A549 (cell line): Measurements from ENCODE around the gene C5. TPM values are rescaled to one million over a fixed set of nuclear protein-coding genes. Genes with fewer than 3 reads are reported as not detected.

Source experiments
- ATAC-seq, 2 experiments: fragments of 200-7000 bp in 1 of 2; fragments of >200 bp in 1 of 2; cut with Nextera tagmentation in 1 of 2; cut with Tn5 transposase in 1 of 2; 3 replicates each; pipeline versions ENCODE4 v1.8.0 to v1.9.1; 2018 to 2020; ENCODE audit warnings: mild to moderate bottlenecking in 1 of 2, moderate library complexity in 1 of 2
- CTCF ChIA-PET: fragments of 300-600 bp; sonication (Branson Sonifier 250); formaldehyde crosslinking; extraction: SDS; loops from one replicate; lab custom pipeline; 2021; ENCODE audit warnings: antibody characterized with exemption, inconsistent platforms; lab: Yijun Ruan, JAX
- POLR2A ChIA-PET: fragments of 350-600 bp; formaldehyde crosslinking; extraction: SDS; loops from one replicate; lab custom pipeline; 2021; ENCODE audit warnings: antibody characterized with exemption, inconsistent platforms; lab: Yijun Ruan, JAX
- DNase-seq, 2 experiments: peaks; one replicate each; pipeline versions ENCODE4 v3.0.0 to v3.0.0-alpha.2; 2011 to 2016; ENCODE audit warnings: low read depth in 1 of 2, low spot score in 1 of 2
- FAIRE-seq: peaks from 2 replicates; lab custom pipeline; 2011; peaks lifted over from hg19 to GRCh38; lab: Jason Lieb, UNC
- H3K27ac ChIP-seq, 2 experiments: fragments of >200 bp; sonication (Bioruptor Twin); formaldehyde crosslinking; 3 replicates each; pipeline ENCODE4 v1.5.1; 2016 to 2017
- H3K4me1 ChIP-seq: fragments of >200 bp; sonication (Bioruptor Twin); formaldehyde crosslinking; 3 replicates; pipeline ENCODE4 v1.6.1; 2016
- H3K4me2 ChIP-seq: fragments of >200 bp; sonication (Bioruptor Twin); formaldehyde crosslinking; 3 replicates; pipeline ENCODE4 v1.6.1; 2016
- H3K4me3 ChIP-seq: fragments of >200 bp; sonication (Bioruptor Twin); formaldehyde crosslinking; 3 replicates; pipeline ENCODE4 v1.5.1; 2016
- H3K9me3 ChIP-seq: fragments of >200 bp; sonication (Bioruptor Twin); formaldehyde crosslinking; 3 replicates; pipeline ENCODE4 v1.6.1; 2016
- CBX8 ChIP-seq: fragments of 200-600 bp; sonication (generic); IDR thresholded peaks from 2 replicates; pipeline ENCODE4 v1.6.1; 2016
- CHD4 ChIP-seq: fragments of 200-600 bp; sonication (generic); IDR thresholded peaks from 2 replicates; pipeline ENCODE4 v1.6.1; 2016; ENCODE audit warnings: antibody characterized with exemption, mild to moderate bottlenecking, borderline replicate concordance
- CTCF ChIP-seq: fragments of >200 bp; sonication (Bioruptor Twin); formaldehyde crosslinking; IDR thresholded peaks from 3 replicates; pipeline ENCODE4 v1.5.1; 2016
- FOSB ChIP-seq: fragments of 250-450 bp; sonication (Bioruptor Pico); IDR thresholded peaks from 2 replicates; pipeline ENCODE4 v1.5.0; 2020; ENCODE audit warnings: mild to moderate bottlenecking, moderate library complexity
- FOXS1 ChIP-seq: fragments of 250-450 bp; sonication (Bioruptor Pico); IDR thresholded peaks from 2 replicates; pipeline ENCODE4 v1.5.0; 2020; ENCODE audit warnings: mild to moderate bottlenecking, moderate library complexity
- HEYL ChIP-seq: fragments of 250-450 bp; sonication (Bioruptor Pico); IDR thresholded peaks from 2 replicates; pipeline ENCODE4 v1.8.0; 2021; ENCODE audit warnings: mild to moderate bottlenecking, moderate library complexity
- HOXB13 ChIP-seq: fragments of 250-450 bp; sonication (Bioruptor Pico); IDR thresholded peaks from 2 replicates; pipeline ENCODE4 v1.5.0; 2020; ENCODE audit warnings: low read depth, mild to moderate bottlenecking, moderate library complexity
- POLR2A ChIP-seq: IDR thresholded peaks from 2 replicates; pipeline ENCODE4 v1.6.1; 2012; ENCODE audit warnings: mild to moderate bottlenecking, low read length
- RARB ChIP-seq: fragments of 250-450 bp; sonication (Bioruptor Pico); IDR thresholded peaks from 2 replicates; pipeline ENCODE4 v1.8.0; 2021; ENCODE audit warnings: mild to moderate bottlenecking, moderate library complexity
- RCOR1 ChIP-seq: fragments of 150-350 bp; IDR thresholded peaks from 2 replicates; pipeline ENCODE4 v1.6.1; 2014; ENCODE audit warnings: antibody characterized with exemption, low read length, low read depth
- REST ChIP-seq: fragments of 200-600 bp; sonication (generic); IDR thresholded peaks from 2 replicates; pipeline ENCODE4 v1.6.1; 2016; ENCODE audit warnings: antibody characterized with exemption, mild to moderate bottlenecking, moderate library complexity
- RNF2 ChIP-seq: fragments of 200-600 bp; sonication (generic); IDR thresholded peaks from 2 replicates; pipeline ENCODE4 v1.6.1; 2016; ENCODE audit warnings: low read depth, mild to moderate bottlenecking, antibody characterized with exemption, moderate library complexity, borderline replicate concordance
- TFCP2L1 ChIP-seq: fragments of 250-450 bp; sonication (Bioruptor Pico); IDR thresholded peaks from 2 replicates; pipeline ENCODE4 v1.5.0; 2021; ENCODE audit warnings: mild to moderate bottlenecking
- USF2 ChIP-seq: fragments of 450-650 bp; IDR thresholded peaks from 2 replicates; pipeline ENCODE4 v1.6.1; 2014; ENCODE audit warnings: antibody characterized with exemption
- ZFP36 ChIP-seq: fragments of 450-650 bp; IDR thresholded peaks from 2 replicates; pipeline ENCODE4 v1.6.1; 2014; ENCODE audit warnings: borderline replicate concordance; ENCODE audit not compliant: partially characterized antibody
- ZNF302 ChIP-seq: fragments of 250-450 bp; sonication (Bioruptor Pico); IDR thresholded peaks from 2 replicates; pipeline ENCODE4 v1.9.0; 2021; ENCODE audit warnings: inconsistent platforms, mild to moderate bottlenecking, moderate library complexity
- WGBS: methylation state at CpG from one replicate; pipeline ENCODE4 v1.1.6; 2017; ENCODE audit errors: missing lambda C conversion rate; 5-methylcytosine and 5-hydroxymethylcytosine counted together
- polyA plus RNA-seq, 4 experiments: library from polyadenylated mRNA; depleted of rRNA in 3 of 4; stranded (reverse); fragments of >200 nt; fragmentation: RNase III in 1 of 4; extraction: RNeasy Plus Mini Kit Qiagen cat#74134 plus additional on column Dnase treatment in 1 of 4; gene quantifications; 2 replicates in 3 of 4; 3 replicates in 1 of 4; pipeline ENCODE4 v1.2.3, GENCODE V29; 2011 to 2017
- TF ChIP-seq, protein P1 (sequence below): IDR thresholded peaks from 2 replicates; pipeline ENCODE4 v1.6.1; 2012; ENCODE audit warnings: low read depth, borderline replicate concordance

Gene C5
- polyA plus RNA-seq, 2 of the 4 experiments (the other 2 are of a cell fraction) = 17.1 to 115 TPM

DNA sequence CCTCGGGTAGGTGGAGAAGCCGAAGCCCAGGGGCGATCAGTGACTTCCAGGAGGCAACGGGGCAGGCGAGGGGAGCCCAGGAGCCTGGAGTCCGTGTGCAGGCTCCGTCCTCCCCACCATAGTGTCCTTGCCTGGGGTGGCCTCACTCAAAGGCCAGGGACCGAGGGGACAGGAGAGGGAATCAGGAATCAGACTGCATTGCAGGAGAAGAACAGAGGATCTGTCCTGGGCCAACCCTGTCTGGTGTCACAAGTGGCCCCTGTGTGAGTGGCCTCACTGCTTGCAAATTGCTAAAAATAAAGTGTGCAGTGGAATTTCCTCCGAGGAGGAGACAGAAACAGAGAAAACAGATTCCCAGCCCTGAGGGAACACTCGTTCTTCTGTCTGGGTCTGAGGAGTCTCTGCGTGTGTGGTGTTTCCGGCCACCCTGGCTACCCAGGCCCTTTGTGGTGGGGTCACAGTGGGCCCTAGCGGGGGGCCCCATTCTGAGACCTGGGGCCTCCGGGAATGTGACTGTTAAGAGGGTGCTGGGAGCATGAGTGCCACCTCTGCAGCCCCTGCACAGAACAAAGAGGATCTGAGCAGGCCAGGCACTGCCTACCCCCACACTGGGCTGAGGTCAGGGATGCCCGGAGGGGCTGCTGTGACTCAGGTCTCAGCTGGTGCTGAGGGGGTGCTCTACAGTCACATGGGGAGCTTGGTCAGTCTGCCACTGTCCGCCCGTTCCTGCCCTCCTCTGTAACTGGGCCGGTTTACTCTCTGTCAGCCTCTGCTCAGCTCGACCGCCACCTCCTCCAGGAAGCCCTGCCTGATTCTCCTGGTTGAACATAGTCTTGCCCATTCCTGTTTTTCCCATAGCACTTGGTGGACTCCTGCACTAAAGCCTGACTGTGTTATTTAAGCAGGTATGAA, 130.9 kb downstream of the C5 start:
- CTCF ChIA-PET = interaction anchor here (0.8 to 10.4 kb wide), 4 partner anchors 10 to 44 kb away, joined by 3 to 66 read pairs (median 4); no protein-coding TSS in a partner anchor
- POLR2A ChIA-PET = interaction anchor here (0.5 to 1.8 kb wide), 2 partner anchors 10 to 68 kb away, joined by 3 to 7 read pairs; no protein-coding TSS in a partner anchor
- no peak for DNase-seq
- no peak overlapping the region for H3K27ac ChIP-seq
- 84% methylated on average over 19 of the region's 20 CpGs for WGBS
- TF ChIP-seq ZFP36 (peak; percentile 65), REST (no peak)
- no peak overlapping the region for H3K4me2 ChIP-seq
- H3K4me1 ChIP-seq = peaks cover 3% of the 10 kb centered on the region; the same call in 1 of the 3 replicates
- FAIRE-seq = no peak
- no peaks in the 10 kb centered on the region for H3K9me3 ChIP-seq
- no peak for ATAC-seq
- no peak overlapping the region for H3K4me3 ChIP-seq

DNA sequence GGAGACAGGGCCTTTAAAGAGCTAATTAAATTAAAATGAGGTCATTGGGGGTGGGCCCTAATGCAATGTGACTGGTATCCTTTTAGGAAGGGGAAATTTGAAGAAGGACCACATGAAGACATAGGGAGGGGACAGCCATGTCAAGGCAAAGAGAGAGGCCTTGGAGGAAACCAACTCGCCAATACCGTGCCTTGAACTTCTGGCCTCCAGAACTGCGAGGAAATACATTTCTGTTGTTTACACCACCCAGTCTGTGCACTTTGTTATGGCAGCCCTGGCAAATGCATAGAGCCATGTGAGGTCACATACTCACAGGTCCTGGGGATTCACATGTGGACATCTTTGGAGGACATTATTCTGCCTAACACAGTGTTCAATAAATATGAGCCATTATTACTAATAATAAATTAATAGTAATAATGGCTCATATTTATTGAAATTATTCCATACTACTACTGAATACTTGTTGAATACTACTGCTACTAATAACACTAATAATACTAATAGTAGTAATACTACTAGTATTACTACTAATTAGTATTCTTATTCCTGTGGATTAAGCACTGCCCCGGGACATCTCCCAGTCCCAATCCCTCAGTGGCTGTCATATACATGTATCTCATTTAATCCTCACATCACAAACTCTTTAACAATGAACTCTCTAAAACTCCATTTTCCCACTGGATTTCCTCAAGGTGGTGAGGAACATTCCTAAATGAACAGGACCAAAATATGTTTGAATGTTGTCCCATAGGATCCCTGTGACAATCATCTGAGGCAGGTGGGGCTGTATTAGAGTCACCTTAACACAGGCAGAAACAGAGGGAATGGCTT, 131.9 kb downstream of the C5 start:
- POLR2A ChIA-PET = interaction anchor here (1.6 kb wide), 1 partner anchor 11 kb away, joined by 5 read pairs; no protein-coding TSS in a partner anchor
- H3K27ac ChIP-seq = no peak overlapping the region
- no peak overlapping the region for H3K4me2 ChIP-seq
- ATAC-seq (no peak), FAIRE-seq (no peak), DNase-seq (no peak)
- 91% methylated on average over 4 of the region's 4 CpGs for WGBS
- no peaks in the 10 kb centered on the region for H3K9me3 ChIP-seq
- H3K4me3 ChIP-seq = no peak overlapping the region
- H3K4me1 ChIP-seq = peaks cover 3% of the 10 kb centered on the region; the same call in 1 of the 3 replicates
- CTCF ChIA-PET = interaction anchor here (1.6 kb wide), 1 partner anchor 19 kb away, joined by 7 read pairs; no protein-coding TSS in a partner anchor
- TF ChIP-seq POLR2A = no peak
- TF ChIP-seq CHD4 = no peak
- TF ChIP-seq USF2 = no peak
- TF ChIP-seq CBX8 = no peak

GRCh38 chr9:120916991-120917880, 132.8 kb downstream of the C5 start:
- Histone ChIP-seq H3K4me1 (peaks cover 3% of the 10 kb centered on the region; the same call in 1 of the 3 replicates), H3K4me2 (no peak overlapping the region), H3K9me3 (no peaks in the 10 kb centered on the region), H3K4me3 (no peak overlapping the region)
- no peak for ATAC-seq
- 83% methylated on average over 8 of the region's 8 CpGs for WGBS
- no peak for FAIRE-seq
- no peak for DNase-seq
- ChIA-PET POLR2A (interaction anchor here (1.6 kb wide), 1 partner anchor 11 kb away, joined by 5 read pairs; no protein-coding TSS in a partner anchor), CTCF (interaction anchor here (0.7 to 2.3 kb wide), 9 partner anchors 9 to 161 kb away, joined by 3 to 10 read pairs (median 3); partner anchors contain the start of gene TRAF1)
- no peak for TF ChIP-seq CTCF
- TF ChIP-seq ZNF302 (CRISPR knock-in tag) = no peak
- no peak for TF ChIP-seq HOXB13 (CRISPR knock-in tag)
- TF ChIP-seq FOSB = no peak
- no peak for TF ChIP-seq TFCP2L1 (CRISPR knock-in tag)
- TF ChIP-seq FOXS1 = no peak
- TF ChIP-seq RARB (CRISPR knock-in tag) = no peak
- TF ChIP-seq RNF2 = no peak
- no peak for TF ChIP-seq RCOR1
- TF ChIP-seq HEYL (CRISPR knock-in tag) = no peak
- TF ChIP-seq, protein P1, sequence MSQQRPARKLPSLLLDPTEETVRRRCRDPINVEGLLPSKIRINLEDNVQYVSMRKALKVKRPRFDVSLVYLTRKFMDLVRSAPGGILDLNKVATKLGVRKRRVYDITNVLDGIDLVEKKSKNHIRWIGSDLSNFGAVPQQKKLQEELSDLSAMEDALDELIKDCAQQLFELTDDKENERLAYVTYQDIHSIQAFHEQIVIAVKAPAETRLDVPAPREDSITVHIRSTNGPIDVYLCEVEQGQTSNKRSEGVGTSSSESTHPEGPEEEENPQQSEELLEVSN = no peak
- TF ChIP-seq, all 56 proteins: peak for 0
- peak overlapping the region in 1 of 2 experiments; percentile 36; a peak in 1 of 6 replicates for H3K27ac ChIP-seq
